ENCODE data around the gene SLC37A1.

SLC37A1 gene

DNA sequence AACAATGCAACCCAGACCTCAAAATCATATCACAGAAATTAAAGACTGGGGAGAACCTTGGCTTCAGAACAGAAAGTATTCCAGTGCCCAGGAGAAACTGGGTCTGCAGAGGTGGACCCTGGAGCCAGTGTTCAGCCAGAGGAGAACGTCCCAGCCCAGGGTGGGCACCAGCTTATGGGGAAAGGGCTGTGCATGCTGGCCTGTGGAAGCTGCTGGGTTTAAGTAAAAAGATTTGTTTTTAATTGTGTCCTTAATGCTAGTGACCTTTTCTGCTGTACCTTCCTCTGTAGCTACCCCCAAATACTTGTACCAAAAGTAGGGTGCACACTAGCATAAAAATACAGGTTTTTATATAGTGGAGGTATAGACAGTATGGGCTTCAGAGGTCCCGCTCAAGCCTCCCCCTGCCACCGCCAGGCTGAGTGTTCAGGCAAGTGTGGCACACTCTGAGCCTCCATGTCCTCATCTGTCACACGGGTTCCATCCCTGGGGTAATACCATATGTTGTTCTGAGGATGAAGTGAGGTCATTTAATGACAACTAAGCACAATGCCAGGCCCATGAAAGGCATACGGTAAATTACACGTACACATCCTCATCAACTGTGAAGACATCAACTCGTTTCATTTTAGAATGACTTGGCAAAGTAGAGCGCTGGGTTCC is 47.0 kb downstream of the SLC37A1 start:
- TF ChIP-seq, protein P1, sequence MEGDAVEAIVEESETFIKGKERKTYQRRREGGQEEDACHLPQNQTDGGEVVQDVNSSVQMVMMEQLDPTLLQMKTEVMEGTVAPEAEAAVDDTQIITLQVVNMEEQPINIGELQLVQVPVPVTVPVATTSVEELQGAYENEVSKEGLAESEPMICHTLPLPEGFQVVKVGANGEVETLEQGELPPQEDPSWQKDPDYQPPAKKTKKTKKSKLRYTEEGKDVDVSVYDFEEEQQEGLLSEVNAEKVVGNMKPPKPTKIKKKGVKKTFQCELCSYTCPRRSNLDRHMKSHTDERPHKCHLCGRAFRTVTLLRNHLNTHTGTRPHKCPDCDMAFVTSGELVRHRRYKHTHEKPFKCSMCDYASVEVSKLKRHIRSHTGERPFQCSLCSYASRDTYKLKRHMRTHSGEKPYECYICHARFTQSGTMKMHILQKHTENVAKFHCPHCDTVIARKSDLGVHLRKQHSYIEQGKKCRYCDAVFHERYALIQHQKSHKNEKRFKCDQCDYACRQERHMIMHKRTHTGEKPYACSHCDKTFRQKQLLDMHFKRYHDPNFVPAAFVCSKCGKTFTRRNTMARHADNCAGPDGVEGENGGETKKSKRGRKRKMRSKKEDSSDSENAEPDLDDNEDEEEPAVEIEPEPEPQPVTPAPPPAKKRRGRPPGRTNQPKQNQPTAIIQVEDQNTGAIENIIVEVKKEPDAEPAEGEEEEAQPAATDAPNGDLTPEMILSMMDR (IDR thresholded peaks at IDR 0.05; ENCODE audit: borderline replicate concordance, extremely low read depth, low read length, poor library complexity, severe bottlenecking) = no peak
- no peak for TF ChIP-seq EZH2 (IDR thresholded peaks at IDR 0.05; ENCODE audit: borderline replicate concordance, low read depth, low read length, severe bottlenecking)
- no peak overlapping the region for H3K4me2 ChIP-seq (ENCODE audit: insufficient read depth, low read length)
- no peak overlapping the region for H2AFZ ChIP-seq (ENCODE audit: low read depth, low read length)
- no peak overlapping the region for H3K27ac ChIP-seq (ENCODE audit: low read length)
- H4K20me1 ChIP-seq (ENCODE audit: insufficient read depth, low read length) = no peaks in the 10 kb centered on the region
- no peaks in the 10 kb centered on the region for H3K27me3 ChIP-seq (ENCODE audit: insufficient read depth, low read length, poor library complexity)
- no peaks in the 10 kb centered on the region for H3K79me2 ChIP-seq (ENCODE audit: insufficient read depth, low read length)
- H3K4me3 ChIP-seq (ENCODE audit: low read depth in 1 of 2, low read length in 2 of 2) = no peak overlapping the region
- H3K9me3 ChIP-seq (ENCODE audit: insufficient read depth, low read length, severe bottlenecking) = no peaks in the 10 kb centered on the region
- no peaks in the 10 kb centered on the region for H3K4me1 ChIP-seq (ENCODE audit: insufficient read depth, low read length)
- no peak overlapping the region for H3K9ac ChIP-seq (ENCODE audit: low read depth, low read length)
- DNase-seq (no peak), ATAC-seq (ENCODE audit: insufficient read depth, low read depth) (no peak)
- 0 out of 2 replicates have a peak, but pooled peaks cover 2% of the 10 kb centered on the region for H3K36me3 ChIP-seq (ENCODE audit: insufficient read depth, low read length)

DNA sequence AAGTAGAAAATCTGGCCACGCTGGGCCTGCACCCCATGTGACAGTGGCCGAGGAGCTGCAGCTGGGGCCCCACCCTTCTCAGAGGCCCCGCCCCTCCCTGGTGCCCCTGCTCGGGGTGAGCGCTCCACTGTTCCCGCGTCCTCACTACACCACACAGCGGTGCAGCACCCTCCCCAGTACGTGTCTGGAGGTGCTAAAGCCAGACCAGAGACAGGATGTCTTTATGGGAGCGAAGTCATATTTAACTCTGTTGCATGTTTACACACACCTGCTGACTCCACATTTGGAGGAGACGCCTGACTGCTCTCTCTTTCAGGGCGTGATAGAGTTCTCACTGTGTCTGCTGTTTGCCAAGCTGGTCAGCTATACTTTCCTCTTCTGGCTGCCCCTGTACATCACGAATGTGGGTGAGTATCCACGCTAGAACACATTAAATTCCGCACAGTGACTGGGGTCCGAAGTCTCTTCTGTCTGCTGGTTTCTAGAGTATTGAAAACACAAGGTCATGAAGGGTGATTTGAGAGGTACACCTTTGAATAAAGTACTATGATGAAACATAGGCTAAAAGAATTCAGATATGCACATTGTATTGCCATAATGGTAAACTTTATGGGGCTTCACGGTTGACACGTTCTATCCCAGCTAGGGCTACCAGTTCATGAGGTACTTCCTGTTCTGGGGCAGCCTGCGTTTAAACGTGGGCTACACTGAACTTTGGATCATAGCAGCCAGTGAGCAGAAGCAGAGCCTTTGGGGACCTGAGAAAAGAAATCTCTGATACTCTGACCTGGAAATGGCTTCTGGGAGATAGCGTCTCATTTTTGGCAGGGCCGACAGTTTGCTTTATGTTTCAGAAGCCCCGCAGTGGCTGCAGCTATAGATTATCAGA is 48.4 kb downstream of the SLC37A1 start:
- Histone ChIP-seq H2AFZ (ENCODE audit: low read depth, low read length) (no peak overlapping the region), H3K9ac (ENCODE audit: low read depth, low read length) (no peak overlapping the region), H3K27ac (ENCODE audit: low read length) (no peak overlapping the region), H3K4me3 (ENCODE audit: low read depth in 1 of 2, low read length in 2 of 2) (no peak overlapping the region), H3K79me2 (ENCODE audit: insufficient read depth, low read length) (no peaks in the 10 kb centered on the region), H3K4me1 (ENCODE audit: insufficient read depth, low read length) (no peaks in the 10 kb centered on the region), H3K9me3 (ENCODE audit: insufficient read depth, low read length, severe bottlenecking) (no peaks in the 10 kb centered on the region), H3K27me3 (ENCODE audit: insufficient read depth, low read length, poor library complexity) (no peaks in the 10 kb centered on the region), H3K36me3 (ENCODE audit: insufficient read depth, low read length) (0 out of 2 replicates have a peak, but pooled peaks cover 2% of the 10 kb centered on the region), H4K20me1 (ENCODE audit: insufficient read depth, low read length) (no peaks in the 10 kb centered on the region), H3K4me2 (ENCODE audit: insufficient read depth, low read length) (no peak overlapping the region)
- TF ChIP-seq, protein P1 (IDR thresholded peaks at IDR 0.05; ENCODE audit: borderline replicate concordance, extremely low read depth, low read length, poor library complexity, severe bottlenecking) = no peak
- TF ChIP-seq EZH2 (IDR thresholded peaks at IDR 0.05; ENCODE audit: borderline replicate concordance, low read depth, low read length, severe bottlenecking) = no peak
- peak; percentile 46 for DNase-seq
- ATAC-seq (ENCODE audit: insufficient read depth, low read depth) = peak; percentile 79

DNA sequence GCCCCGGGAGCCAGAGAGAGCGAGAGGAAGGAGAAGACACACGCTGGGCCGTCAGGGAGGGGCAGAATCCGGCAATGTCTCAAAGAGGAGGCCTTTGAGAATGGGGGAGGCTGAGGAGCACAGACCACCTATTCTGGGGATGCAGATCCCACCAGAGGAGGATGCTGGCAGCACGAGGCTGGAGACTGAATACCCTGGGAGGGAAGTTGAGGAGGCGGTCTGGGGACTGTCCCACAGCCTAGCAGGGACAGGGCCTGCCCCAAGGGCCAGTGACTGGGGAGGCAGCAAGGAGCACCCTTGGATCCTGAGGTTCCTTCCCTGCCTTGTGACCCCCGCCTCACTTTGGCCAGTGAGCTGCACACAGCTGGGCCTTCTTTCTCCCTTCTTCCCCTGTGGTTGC is 49.2 kb downstream of the SLC37A1 start:
- DNase-seq = no peak
- H3K36me3 ChIP-seq (ENCODE audit: insufficient read depth, low read length) = 0 out of 2 replicates have a peak, but pooled peaks cover 2% of the 10 kb centered on the region
- no peak overlapping the region for H3K9ac ChIP-seq (ENCODE audit: low read depth, low read length)

More for the DNA sequence above, 49.2 kb downstream of the SLC37A1 start:
- no peak overlapping the region for H3K27ac ChIP-seq (ENCODE audit: low read length)
- no peak overlapping the region for H2AFZ ChIP-seq (ENCODE audit: low read depth, low read length)
- H3K27me3 ChIP-seq (ENCODE audit: insufficient read depth, low read length, poor library complexity) = no peaks in the 10 kb centered on the region
- no peak for TF ChIP-seq EZH2 (IDR thresholded peaks at IDR 0.05; ENCODE audit: borderline replicate concordance, low read depth, low read length, severe bottlenecking)
- TF ChIP-seq, protein P1 (IDR thresholded peaks at IDR 0.05; ENCODE audit: borderline replicate concordance, extremely low read depth, low read length, poor library complexity, severe bottlenecking) = no peak
- no peak overlapping the region for H3K4me3 ChIP-seq (ENCODE audit: low read depth in 1 of 2, low read length in 2 of 2)
- H3K9me3 ChIP-seq (ENCODE audit: insufficient read depth, low read length, severe bottlenecking) = no peaks in the 10 kb centered on the region
- ATAC-seq (ENCODE audit: insufficient read depth, low read depth) = no peak
- H3K79me2 ChIP-seq (ENCODE audit: insufficient read depth, low read length) = no peaks in the 10 kb centered on the region
- H3K4me1 ChIP-seq (ENCODE audit: insufficient read depth, low read length) = no peaks in the 10 kb centered on the region
- no peak overlapping the region for H3K4me2 ChIP-seq (ENCODE audit: insufficient read depth, low read length)
- no peaks in the 10 kb centered on the region for H4K20me1 ChIP-seq (ENCODE audit: insufficient read depth, low read length)
